GM19099 (cell line): Measurements from ENCODE around the gene MOCS2.

Experiments
- POLR2A ChIP-seq: IDR thresholded peaks from 3 replicates; pipeline ENCODE4 v1.6.1; 2011; ENCODE audit warnings: low read depth; ENCODE audit not compliant: insufficient read length; ENCODE audit errors: extremely low read depth

The MOCS2 gene

DNA sequence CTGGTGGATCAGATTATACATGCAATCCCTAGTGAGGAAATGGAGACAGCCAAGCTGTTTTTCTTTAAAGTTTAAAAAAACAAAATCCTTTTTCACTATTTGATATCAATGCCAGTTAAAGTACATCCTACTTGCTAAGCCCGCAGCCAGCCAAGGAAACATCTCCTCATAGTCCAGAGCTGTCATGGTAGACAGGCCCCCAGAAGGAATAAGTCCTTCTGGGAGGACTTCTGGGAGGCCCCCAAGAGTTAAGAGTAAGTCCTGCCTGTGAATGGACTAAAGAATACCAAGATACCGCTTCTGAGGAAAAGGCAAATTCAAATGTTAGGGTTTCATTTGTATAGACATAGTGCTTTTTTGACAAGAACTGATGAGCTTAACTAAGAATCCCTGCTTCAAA, 38.3 kb downstream of the MOCS2 start:
- no peak for TF ChIP-seq POLR2A

DNA sequence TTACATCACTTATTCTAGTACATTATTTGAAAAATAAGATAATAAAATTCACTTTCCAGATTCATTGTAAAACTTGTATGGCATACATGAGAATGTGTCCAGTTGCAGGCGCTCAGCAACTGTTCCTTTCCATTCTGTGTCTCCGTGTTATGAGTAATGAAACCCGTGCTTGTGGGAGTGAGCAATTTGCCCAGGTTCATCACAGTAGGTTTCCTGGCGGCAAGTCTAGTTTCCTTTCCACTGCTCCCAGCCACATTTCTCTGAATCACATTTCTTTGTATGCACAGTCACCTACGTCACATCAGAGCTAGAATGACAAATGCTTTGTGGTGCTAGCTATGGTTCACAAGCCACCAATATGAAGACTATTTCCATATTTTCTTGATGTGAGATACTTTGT, 39.9 kb downstream of the MOCS2 start:
- no peak for TF ChIP-seq POLR2A

DNA sequence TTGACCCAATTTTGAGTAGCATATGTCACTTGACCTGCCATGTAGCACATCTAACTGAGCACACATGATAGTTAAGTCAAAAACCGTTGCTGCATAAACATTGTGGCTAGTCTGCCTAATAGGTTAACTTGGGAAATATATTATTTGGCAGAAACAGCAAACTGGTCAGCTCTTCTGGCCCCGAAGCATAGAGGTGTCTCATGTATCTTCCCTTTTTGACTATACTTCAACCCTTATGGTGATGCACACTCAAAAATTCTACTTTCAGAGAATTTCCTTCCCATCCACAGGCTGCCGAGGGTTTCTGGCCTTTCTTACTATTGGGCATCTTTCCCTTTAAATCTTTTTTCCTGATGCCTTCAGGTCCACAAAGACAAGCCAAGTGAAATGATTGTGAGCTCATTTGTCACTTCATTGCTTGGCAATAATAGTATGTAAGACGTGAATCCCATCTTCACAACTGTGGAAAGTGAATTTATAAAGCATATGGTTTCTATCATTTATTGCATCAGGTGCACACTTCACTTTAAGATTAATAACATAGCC, 41.2 kb downstream of the MOCS2 start:
- TF ChIP-seq POLR2A, result no peak

DNA sequence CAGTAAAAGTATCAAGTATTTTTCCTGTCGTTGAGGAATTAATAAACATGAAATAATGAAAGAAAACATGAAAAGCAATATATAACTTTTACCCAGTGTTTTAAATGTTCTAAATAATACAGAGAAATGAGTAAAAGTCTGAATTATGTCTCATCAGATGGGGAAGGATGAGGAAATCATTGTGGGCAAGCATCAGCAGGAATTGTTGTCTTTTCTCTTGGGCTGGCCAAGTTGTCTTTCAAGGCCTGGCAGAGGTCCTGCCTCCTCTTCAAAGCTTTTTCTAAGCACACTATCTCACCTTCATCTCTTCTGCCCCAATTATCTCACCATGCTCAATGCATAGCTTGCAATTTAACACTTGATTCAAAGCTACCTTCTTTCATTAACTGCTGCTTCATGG, 41.9 kb downstream of the MOCS2 start:
- TF ChIP-seq POLR2A, result no peak

DNA sequence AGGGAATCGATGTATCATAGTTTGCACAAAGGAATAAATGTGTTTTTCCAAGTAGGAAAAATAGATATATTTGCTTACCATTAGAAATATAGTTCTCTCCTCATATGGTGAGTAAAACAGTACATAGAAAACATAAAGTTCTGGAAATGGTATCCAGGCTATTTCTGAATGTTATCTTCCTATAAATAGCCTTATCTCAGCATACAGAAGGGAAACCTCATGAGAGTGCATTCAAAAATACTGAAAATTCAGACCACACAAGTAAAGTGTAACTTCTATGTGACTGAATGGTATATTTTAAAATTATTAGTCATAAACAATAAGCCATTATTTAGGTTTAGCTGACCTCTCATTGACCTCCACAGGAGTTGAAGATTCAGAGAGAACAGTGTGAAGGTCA, 43.5 kb downstream of the MOCS2 start:
- TF ChIP-seq POLR2A, result no peak

DNA sequence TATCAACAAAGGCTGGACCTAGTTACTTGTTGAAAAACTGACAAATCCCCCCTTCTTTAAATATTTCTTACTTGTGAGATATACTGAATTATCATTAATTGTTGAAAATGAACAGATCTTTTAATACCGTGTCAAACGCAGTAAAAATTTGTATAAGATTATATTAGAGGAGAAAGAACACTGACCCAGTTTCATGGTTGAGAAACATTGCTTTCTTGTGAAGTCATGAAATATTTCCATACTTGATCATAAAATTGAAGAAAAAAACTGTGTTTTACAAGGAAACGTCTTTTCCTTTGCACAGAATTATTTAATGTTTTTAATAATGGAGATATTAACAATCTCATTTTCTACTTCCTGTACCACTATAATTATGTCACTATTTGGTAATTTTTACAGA, 45.8 kb downstream of the MOCS2 start:
- no peak for TF ChIP-seq POLR2A

DNA sequence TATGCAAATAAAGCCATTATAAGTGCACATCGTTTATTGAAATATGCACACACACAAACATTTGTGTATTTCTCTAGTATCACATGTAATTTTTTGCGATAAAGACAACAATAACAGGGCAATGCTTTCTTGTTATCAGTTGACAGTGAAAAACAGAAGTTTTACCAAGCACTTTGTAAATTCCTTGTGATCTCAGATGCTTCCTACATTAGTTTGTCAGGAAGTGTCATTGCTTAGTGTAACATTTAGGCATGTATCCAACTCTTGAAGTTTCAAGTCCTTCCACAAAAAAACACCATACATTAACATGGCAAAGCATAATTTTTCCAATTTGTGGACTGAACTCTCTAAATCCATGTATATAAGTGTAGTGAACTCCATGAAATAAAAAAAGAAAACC, 46.4 kb downstream of the MOCS2 start:
- no peak for TF ChIP-seq POLR2A

DNA sequence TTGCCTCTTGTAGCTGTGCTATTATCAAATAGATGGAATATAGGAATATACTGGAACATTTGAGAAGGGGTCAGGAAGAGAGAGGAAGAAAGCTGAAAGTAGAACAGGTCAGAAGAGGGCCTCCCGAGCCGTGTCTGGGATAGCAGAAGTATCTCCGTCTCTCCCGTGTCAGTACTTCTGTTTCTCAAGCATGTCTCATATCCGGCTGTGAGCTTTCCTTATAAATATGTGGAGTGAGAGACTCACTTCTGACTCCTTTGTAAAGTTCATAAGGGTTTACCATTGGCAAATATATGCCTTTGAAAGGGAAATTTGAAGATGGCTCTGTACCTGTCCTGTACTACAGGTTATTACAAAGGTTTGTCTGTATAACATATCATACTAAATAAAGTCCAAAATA, 50.3 kb downstream of the MOCS2 start:
- no peak for TF ChIP-seq POLR2A

DNA sequence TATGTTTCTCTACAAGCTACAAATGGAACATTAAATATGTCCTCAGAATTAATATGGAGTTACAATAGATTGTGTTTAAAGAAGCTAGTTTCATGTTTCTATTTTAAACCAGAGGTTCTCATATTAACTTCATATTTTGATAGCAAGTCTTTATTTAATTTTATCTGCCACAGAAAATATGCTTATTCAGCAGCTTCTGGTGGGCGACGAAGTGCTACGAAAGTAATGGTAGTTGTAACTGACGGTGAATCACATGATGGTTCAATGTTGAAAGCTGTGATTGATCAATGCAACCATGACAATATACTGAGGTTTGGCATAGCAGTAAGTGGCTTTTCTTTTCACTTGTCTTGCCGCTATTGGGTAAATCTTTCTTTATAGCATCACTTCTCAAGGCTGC, 54.2 kb downstream of the MOCS2 start:
- TF ChIP-seq POLR2A, result no peak

DNA sequence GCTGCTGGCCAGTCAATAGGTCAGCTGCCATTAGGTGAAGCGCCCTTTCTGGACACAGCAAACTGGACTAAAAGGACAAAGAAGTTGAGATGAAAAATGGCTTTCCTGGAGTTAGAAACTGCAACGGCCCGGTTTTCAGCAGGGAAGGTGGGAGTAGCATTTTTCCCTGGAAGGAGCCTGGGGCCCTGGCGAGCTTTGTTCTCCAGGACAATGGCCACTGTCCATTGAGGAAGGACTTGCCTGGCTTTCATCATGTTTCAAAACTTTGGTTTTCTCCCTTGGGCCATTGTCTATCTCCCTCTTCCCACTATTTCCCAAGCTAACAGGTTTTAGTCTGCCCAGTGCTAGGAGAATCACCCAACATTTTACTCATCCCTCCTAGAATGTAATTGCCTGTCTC, 56.2 kb downstream of the MOCS2 start:
- no peak for TF ChIP-seq POLR2A

DNA sequence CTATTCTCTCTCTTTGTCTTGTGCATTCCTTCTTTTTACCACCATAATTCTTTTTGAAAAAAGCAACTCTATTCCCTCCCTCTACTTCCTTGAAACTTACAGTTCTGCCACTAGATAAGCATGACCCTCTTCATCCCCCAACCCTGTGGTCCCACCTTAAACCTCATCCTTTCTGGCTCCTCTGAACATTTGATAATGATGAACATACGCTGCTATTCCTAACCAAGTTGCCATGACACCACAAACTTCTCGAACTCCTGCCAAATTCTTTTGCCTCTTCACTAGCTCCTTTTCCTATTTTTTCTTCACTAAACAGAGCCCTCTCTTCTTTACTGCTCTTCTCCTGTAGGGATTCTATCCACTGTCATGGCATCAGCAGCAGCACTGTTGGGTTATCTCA, 57.1 kb downstream of the MOCS2 start:
- no peak for TF ChIP-seq POLR2A

DNA sequence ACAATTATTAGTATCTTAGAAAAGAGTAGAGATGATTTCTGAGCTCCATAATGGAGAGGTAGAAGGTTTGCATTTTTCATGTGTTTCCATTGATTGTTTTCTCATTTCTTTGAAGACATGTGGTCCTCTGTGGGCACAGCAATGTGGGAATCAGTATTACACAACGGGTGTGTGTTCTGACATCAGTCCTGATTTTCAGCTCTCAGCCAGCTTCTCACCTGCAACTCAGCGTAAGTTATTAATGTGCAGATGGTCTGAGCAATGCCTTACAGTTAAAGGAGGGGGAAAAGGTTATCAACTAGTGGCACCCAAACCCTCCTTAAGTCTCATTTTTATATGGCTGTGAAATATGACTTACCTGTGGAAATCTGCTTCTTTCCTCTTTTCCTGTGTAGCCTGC, 61.3 kb downstream of the MOCS2 start:
- no peak for TF ChIP-seq POLR2A
